ENCODE results near the gene TSPAN5.

TSPAN5 gene

DNA sequence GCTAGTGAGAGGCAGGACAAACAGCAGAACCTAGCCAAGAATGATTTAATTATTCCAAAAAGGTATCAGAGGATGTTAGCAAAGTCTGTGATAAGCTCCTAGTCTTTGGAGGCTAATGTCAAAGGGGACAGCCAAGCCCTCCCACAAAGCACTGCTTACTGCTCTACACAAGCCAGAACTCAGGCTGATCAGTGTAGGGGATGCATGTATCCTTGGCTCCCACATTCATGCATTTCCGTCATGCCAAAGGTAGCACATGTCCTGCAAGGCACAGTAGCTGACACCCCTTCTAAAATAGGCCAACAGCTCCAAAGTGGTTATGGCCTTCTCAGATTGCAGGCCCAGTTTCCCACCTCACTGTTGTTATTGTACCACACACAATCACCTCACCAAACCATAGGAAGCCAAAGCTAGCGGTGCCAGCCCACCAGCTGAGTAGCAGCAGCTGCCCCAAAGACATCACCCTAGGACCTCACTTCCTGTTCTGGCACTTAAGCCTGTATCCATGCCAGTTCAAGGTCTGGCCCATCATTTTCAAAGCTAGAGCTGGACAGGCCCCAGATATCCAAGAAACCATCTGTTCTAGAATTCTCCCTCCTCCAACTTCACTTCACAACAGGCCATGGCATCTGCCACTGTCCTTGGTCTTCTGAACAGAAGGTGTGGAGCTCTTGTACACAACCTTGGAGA is 40.9 kb downstream of the TSPAN5 start:
- no peak for DNase-seq (ENCODE audit: low spot score)

DNA sequence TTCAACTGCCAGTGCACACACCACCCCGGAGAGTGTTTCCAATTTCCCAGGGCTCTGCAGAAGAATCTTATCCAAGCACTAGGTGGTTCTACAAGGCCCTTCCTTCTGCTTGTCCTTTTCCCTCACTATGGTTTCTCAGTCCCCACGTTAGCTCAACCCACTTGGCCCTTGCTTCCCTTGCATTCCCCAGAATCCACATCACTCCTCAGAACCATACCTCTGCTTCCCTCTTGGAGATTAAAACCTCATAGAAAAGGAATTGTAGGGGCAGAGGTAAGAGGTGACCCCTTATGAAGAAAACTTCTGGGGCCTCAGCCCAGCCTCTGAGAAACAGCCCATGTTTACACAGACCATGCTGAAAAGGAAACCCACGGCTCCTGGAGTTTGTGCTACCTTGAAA is 42.4 kb downstream of the TSPAN5 start:
- no peak for DNase-seq (ENCODE audit: low spot score)

- DNase-seq (ENCODE audit: low spot score) = no peak
Observed at GRCh38 chr4:98614662-98615061, 43.7 kb downstream of the TSPAN5 start.

DNA sequence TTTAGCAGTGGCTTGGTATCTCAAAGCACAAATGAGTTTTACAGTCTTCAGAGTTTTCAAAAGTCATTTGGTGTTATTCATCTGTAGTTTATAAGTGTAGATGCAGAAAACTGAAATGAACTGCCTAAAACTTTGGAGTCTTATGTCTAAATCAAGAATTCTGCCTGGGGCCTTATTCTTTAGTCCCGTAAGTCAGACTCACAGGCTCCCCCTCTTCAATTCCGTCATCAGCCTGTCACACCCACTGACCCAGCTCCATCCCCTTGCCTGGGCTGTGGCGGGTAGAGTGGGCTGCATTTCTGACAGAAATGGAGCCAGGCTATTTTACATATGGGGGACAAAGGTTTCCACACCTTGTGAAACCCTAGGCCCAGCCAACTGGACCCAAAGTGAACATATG is 44.3 kb downstream of the TSPAN5 start:
- DNase-seq (ENCODE audit: low spot score) = no peak

GRCh38 chr4:98613453-98614075 is 44.8 kb downstream of the TSPAN5 start:
- no peak for DNase-seq (ENCODE audit: low spot score)

DNA sequence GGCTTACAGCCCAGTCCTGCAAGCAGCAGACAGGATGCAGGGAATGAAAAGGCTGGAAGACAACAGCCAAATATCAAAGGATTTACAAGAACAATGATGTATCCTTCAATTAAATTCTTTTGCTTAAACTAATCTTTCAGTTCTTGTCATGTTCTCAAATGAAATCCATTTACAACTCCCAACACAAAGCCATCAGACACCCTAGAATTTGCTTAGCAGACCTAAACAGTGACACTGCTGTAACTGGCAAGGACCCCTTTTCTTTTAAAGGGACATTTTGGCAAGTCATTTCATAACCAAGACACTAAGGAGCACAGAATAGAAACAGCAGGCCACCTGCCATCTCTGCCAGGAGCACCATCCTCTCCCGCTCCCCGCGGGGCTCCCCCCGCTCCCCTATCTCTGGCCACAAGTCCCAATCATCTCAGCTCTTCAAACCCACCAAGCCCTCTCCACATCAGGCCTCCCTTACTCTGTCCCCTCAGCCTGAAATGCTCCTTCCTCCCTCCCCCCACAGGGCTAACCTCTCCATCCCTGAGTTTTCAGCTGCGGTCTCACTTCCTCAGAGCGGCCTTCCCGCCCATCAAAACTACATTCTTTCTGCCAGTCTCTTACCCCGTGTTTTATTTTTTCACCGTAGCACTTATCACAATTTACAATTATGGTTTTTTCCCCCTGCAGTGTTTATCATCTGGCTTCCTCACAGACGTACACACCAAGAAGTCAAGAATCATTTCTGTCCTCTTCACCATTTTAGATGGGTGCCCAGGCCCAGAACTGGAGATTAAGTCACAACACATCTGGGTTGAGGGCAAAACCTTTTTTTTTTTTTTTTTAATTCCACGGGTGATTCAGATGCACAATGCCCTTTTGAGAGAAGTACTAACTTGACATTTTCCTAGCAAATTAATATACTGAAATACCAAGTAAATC is 45.8 kb downstream of the TSPAN5 start:
- no peak for DNase-seq (ENCODE audit: low spot score)

DNA sequence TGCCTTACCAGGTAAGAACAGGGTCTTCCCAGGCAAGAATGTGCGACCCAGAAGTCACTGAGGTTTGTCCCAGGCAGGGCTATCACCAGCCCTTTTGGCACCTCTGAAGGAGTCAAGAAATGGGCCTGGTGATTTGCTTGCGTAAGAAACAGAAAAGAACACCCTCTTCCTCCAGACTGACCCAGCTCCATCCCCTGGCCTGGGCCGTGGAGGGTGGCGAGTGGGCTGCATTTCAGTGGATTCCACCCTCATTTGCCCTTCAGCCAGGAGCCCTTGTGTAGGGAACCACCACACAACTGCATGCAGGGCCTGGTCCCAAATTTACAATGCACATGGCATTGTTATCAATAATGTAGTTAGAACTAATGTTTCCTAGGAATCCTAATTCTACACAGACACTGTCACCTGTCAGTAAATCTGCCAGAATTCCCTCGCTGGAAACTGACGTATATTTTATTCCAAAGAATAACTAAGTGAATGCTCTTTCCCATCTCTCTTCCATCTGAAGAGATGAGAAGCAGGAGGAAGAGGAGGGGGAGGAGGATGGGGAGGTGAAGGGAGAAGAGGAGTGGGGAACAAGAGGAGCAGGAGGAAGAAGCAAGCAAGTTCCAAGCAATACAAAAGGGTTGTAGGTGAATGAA is 46.6 kb downstream of the TSPAN5 start:
- no peak for DNase-seq (ENCODE audit: low spot score)

DNA sequence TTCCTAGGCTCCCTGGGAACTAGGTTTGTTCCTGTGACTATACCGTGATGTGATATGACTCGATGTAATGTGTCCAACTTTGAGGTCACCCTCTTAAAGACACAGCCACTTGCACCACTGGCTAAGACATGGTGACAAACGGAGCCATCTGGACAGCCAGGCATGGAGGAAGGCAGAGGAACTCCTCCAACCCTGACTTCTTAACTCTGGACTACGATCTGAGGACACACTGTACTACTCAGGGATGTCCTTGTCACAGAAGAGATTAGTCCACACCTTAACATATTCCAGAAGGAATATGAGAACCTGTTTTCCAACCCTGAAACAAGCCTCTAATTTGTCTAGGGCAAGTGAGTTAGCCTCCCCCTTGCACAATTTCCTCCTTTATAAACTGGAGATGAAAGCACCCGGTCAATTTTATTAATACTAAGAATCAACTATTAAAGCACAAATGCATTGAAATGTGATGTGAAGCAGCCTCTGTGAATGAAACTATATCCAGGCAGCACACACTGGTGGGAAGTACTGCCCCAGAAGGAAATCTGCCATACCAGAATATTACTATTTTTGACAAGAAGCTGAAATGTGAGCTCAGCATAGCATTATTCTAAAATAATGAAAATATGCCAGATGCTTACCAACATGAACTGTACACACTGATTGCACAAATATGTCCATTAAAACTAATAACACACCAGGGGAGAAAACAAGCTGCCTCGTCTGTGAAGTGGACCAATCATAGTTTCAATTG is 47.3 kb downstream of the TSPAN5 start:
- DNase-seq (ENCODE audit: low spot score) = no peak

DNA sequence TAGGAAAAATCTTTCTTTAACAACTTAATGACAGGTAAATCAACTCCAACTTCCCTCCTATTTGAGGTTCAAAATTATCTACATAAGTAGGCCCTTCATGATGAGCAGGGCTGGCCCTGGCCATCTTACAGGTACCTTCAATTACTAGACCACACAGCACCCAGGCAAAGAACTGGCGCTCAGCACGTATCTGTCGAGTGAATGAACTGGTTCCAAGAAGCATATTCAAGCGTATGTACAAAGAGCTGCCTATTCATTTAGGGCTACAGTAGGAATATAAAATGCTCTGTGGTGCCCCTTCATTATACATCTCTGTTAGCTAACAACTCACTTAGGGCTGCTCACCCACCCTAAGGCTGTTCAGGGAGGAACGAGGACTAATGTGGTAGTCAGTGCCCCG is 48.0 kb downstream of the TSPAN5 start:
- DNase-seq (ENCODE audit: low spot score) = no peak

GRCh38 chr4:98609934-98610333 is 48.5 kb downstream of the TSPAN5 start:
- no peak for DNase-seq (ENCODE audit: low spot score)

DNA sequence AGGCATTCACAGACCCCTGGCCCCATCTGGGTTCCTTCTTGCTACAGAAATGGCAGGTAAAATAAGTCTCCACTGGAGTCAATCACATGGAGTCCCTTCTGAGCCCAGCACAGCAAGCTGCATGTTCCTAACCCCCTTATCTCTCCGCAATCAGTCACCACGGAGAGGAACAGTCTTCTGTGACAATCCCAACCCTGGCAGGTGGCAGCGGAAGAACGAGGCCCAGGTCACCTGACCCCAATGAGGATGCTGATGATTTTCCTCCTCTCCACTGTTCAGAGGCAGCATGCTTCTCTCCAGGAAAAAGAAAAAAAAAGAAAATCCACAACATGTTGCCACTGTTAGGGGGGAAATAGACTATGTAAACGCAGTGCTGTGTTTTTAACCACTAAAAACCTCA is 50.1 kb downstream of the TSPAN5 start:
- no peak for DNase-seq (ENCODE audit: low spot score)

DNA sequence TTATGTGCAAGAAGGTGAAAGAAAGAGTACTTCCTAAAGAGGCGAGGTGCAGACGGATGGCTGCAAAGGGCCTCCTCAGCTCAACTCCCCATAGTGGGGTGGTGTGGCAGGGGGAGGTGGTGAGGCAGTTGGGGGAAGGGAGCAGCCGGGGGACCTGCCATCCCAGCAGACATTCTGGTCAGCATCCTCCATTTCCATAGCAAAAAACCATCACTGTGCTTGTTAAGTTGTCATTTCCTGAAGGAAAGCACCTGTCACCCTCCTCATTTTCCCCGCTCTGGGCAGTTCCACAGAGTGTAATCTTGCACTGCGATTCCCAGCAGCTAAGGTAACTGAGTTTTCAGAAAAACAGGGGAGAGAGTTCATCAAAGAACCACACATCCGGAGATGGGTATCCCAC is 51.5 kb downstream of the TSPAN5 start:
- no peak for DNase-seq (ENCODE audit: low spot score)

GRCh38 chr4:98605216-98605615 is 53.2 kb downstream of the TSPAN5 start:
- DNase-seq (ENCODE audit: low spot score) = no peak

- no peak for DNase-seq (ENCODE audit: low spot score)
Observed at GRCh38 chr4:98604723-98605122, 53.7 kb downstream of the TSPAN5 start.

- DNase-seq (ENCODE audit: low spot score) = no peak
Observed at GRCh38 chr4:98603683-98604521, 54.5 kb downstream of the TSPAN5 start.

GRCh38 chr4:98602270-98602669 is 56.1 kb downstream of the TSPAN5 start:
- no peak for DNase-seq (ENCODE audit: low spot score)

- peak; percentile 9 for DNase-seq (ENCODE audit: low spot score)
Observed at GRCh38 chr4:98601708-98602107, 56.7 kb downstream of the TSPAN5 start.

DNA sequence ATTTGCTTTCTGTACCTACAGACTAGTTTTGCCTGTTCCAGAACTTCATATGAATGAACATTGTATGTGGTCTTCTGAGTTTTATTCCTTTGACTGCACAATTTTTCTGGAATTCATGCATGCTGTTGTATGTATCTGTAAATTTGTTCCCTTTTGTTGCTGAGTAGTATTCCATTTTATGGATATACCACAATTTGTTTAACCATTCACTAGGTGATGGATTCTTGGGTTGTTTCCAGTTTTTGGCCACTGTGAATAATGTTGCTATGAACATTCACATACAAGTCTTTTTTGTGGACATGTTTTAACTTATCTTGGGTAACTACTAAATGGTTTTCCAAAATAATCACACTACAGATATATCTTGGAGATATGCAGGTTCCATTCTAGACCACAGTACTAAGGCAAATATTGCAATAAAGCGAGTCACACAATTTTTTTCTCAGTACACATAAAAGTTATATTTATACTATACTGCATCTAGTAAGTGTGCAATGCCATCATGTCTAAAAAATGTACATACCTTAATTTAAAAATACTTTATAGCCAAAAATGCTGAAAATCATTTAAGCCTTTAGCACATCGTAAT is 58.7 kb downstream of the TSPAN5 start:
- DNase-seq (ENCODE audit: low spot score) = no peak

- DNase-seq (ENCODE audit: low spot score) = no peak
Observed at GRCh38 chr4:98586962-98587354, 71.5 kb downstream of the TSPAN5 start.

GRCh38 chr4:98586291-98586961 is 72.0 kb downstream of the TSPAN5 start:
- no peak for DNase-seq (ENCODE audit: low spot score)

All from CD4-positive, alpha-beta T cell treated with Interleukin-6 at 100 ng/mL for 8 hours (primary cell).